Loucy (cell line): ENCODE measurements around the gene SLC7A9.

Experiments
- H2AFZ ChIP-seq: fragments of 200-600 bp; sonication (generic); 2 replicates; pipeline ENCODE4 v1.6.0; 2016; ENCODE audit warnings: antibody characterized with exemption, mild to moderate bottlenecking, low read length, moderate library complexity
- H3F3A ChIP-seq: fragments of 200-600 bp; 2 replicates; pipeline ENCODE4 v1.6.0; 2016; ENCODE audit warnings: antibody characterized with exemption, low read depth, mild to moderate bottlenecking
- H3K27me3 ChIP-seq: fragments of 200-600 bp; sonication (generic); 2 replicates; pipeline ENCODE4 v1.6.1; 2014; ENCODE audit warnings: low read length, mild to moderate bottlenecking; ENCODE audit not compliant: insufficient read depth, poor library complexity, severe bottlenecking
- H3K36me3 ChIP-seq: fragments of 200-600 bp; sonication (generic); 2 replicates; pipeline ENCODE4 v1.6.1; 2016; ENCODE audit warnings: low read length; ENCODE audit not compliant: insufficient read depth
- H3K4me1 ChIP-seq: fragments of 200-600 bp; sonication (generic); 2 replicates; pipeline ENCODE4 v1.5.1; 2014; ENCODE audit warnings: low read length, mild to moderate bottlenecking; ENCODE audit not compliant: insufficient read depth, poor library complexity, severe bottlenecking
- H3K4me2 ChIP-seq: fragments of 200-600 bp; sonication (generic); 2 replicates; pipeline ENCODE4 v1.6.0; 2014; ENCODE audit warnings: antibody characterized with exemption, low read length, low read depth, mild to moderate bottlenecking; ENCODE audit not compliant: poor library complexity, severe bottlenecking
- H3K4me3 ChIP-seq: fragments of 200-600 bp; sonication (generic); 2 replicates; pipeline ENCODE4 v1.5.1; 2014; ENCODE audit warnings: low read length, mild to moderate bottlenecking, mixed read lengths; ENCODE audit not compliant: poor library complexity, severe bottlenecking
- H3K79me2 ChIP-seq: fragments of 200-600 bp; sonication (generic); 2 replicates; pipeline ENCODE4 v1.6.1; 2014; ENCODE audit warnings: low read length; ENCODE audit not compliant: insufficient read depth
- H3K9ac ChIP-seq: fragments of 200-600 bp; sonication (generic); 2 replicates; pipeline ENCODE4 v1.6.0; 2014; ENCODE audit warnings: mild to moderate bottlenecking, low read depth, low read length, moderate library complexity; ENCODE audit not compliant: poor library complexity, severe bottlenecking
- H3K9me2 ChIP-seq: fragments of 200-600 bp; sonication (generic); replicated peaks from 2 replicates; pipeline ENCODE4 v1.6.1; 2016; ENCODE audit warnings: low read depth, low read length, mixed read lengths
- H3K9me3 ChIP-seq: fragments of 200-600 bp; sonication (generic); 2 replicates; pipeline ENCODE4 v1.6.1; 2014; ENCODE audit warnings: mild to moderate bottlenecking, antibody characterized with exemption, low read length, low read depth; ENCODE audit not compliant: insufficient read depth
- H4K20me1 ChIP-seq: fragments of 200-600 bp; sonication (generic); 2 replicates; pipeline ENCODE4 v1.6.0; 2014; ENCODE audit warnings: antibody characterized with exemption, low read length, mild to moderate bottlenecking; ENCODE audit not compliant: insufficient read depth, poor library complexity, severe bottlenecking
- CTCF ChIP-seq: fragments of 200-600 bp; sonication (generic); conservative IDR thresholded peaks from 2 replicates; pipeline ENCODE4 v1.5.1; 2014; ENCODE audit warnings: mild to moderate bottlenecking, antibody characterized with exemption, low read length
- EZH2phosphoT487 ChIP-seq: fragments of 200-600 bp; IDR thresholded peaks from 2 replicates; pipeline ENCODE4 v1.6.1; 2018; ENCODE audit warnings: antibody characterized with exemption, mild to moderate bottlenecking, moderate library complexity, borderline replicate concordance

Gene SLC7A9

GRCh38 chr19:32869369-32869965 lies at the start of gene SLC7A9:
SLC7A9 (minus strand) TSS chr19:32869767; CDS start chr19:32868534, 1,233 bp downstream.
- TF ChIP-seq CTCF = no peak
- TF ChIP-seq EZH2phosphoT487 = no peak

GRCh38 chr19:32919365-32919764 lies 49.8 kb upstream of the SLC7A9 start:
- peaks cover 6% of the 10 kb centered on the region for H3K4me1 ChIP-seq
- H3K9me3 ChIP-seq = no peaks in the 10 kb centered on the region
- H3K27me3 ChIP-seq = no peaks in the 10 kb centered on the region
- no peaks in the 10 kb centered on the region for H4K20me1 ChIP-seq
- TF ChIP-seq EZH2phosphoT487 (no peak), CTCF (no peak)
- H3K4me3 ChIP-seq = no peak overlapping the region
- no peak overlapping the region for H2AFZ ChIP-seq
- H3K36me3 ChIP-seq = no peaks in the 10 kb centered on the region
- no peaks in the 10 kb centered on the region for H3K9me2 ChIP-seq
- H3F3A ChIP-seq = no peaks in the 10 kb centered on the region
- no peaks in the 10 kb centered on the region for H3K79me2 ChIP-seq
- no peak overlapping the region for H3K9ac ChIP-seq
- no peak overlapping the region for H3K4me2 ChIP-seq

More at GRCh38 chr19:32869369-32869965, at the start of gene SLC7A9:
- no peak within 1 kb of the TSS for H3K9ac ChIP-seq
- H2AFZ ChIP-seq = no peak within 1 kb of the TSS
- H3K4me1 ChIP-seq = no peaks in the 10 kb centered on the region
- H3F3A ChIP-seq = no peaks in the 10 kb centered on the region
- H3K9me3 ChIP-seq = no peaks in the 10 kb centered on the region
- no peak within 1 kb of the TSS for H3K4me2 ChIP-seq
- H3K79me2 ChIP-seq = no peaks in the 10 kb centered on the region
- no peaks in the 10 kb centered on the region for H3K36me3 ChIP-seq
- no peak within 1 kb of the TSS for H3K4me3 ChIP-seq
- no peaks in the 10 kb centered on the region for H4K20me1 ChIP-seq
- no peaks in the 10 kb centered on the region for H3K27me3 ChIP-seq
- no peaks in the 10 kb centered on the region for H3K9me2 ChIP-seq

- H3K79me2 ChIP-seq = no peaks in the 10 kb centered on the region
- H3K4me3 ChIP-seq = no peak overlapping the region
- no peak for TF ChIP-seq CTCF
- no peak for TF ChIP-seq EZH2phosphoT487
- H3K27me3 ChIP-seq = no peaks in the 10 kb centered on the region
- H3K9me2 ChIP-seq = no peaks in the 10 kb centered on the region
- H2AFZ ChIP-seq = no peak overlapping the region; the same call in 1 of the 2 replicates
- no peaks in the 10 kb centered on the region for H3K9me3 ChIP-seq
- no peak overlapping the region for H3K9ac ChIP-seq
- H4K20me1 ChIP-seq = no peaks in the 10 kb centered on the region
- H3K4me2 ChIP-seq = no peak overlapping the region
- peaks cover 6% of the 10 kb centered on the region for H3K4me1 ChIP-seq
- no peaks in the 10 kb centered on the region for H3F3A ChIP-seq
- no peaks in the 10 kb centered on the region for H3K36me3 ChIP-seq
Observed at GRCh38 chr19:32917616-32917996, 48.0 kb upstream of the SLC7A9 start.
